Panc1 (cell line): ENCODE data around the gene THSD7B. TPM values are rescaled to one million over a fixed set of nuclear protein-coding genes. Genes with fewer than 3 reads are reported as not detected.

Experiments
- ATAC-seq: fragments of 200-7000 bp; cut with Tn5 transposase; 2 replicates; pipeline ENCODE4 v1.9.1; 2020; ENCODE audit warnings: mild to moderate bottlenecking, moderate library complexity
- BruUV-seq: library from RNA; stranded (reverse); fragments of 400-500 nt; replicated peaks from 2 replicates; lab custom pipeline; 2021; lab: Mats Ljungman, UMichigan
- CTCF ChIA-PET: fragments of 300-600 bp; sonication (Branson Sonifier 250); formaldehyde crosslinking; loops from one replicate; lab custom pipeline; 2022; ENCODE audit warnings: antibody characterized with exemption; lab: Charles Lee
- POLR2A ChIA-PET: fragments of 300-600 bp; sonication (Branson Sonifier 250); formaldehyde crosslinking; loops from one replicate; lab custom pipeline; 2022; ENCODE audit warnings: antibody characterized with exemption; lab: Charles Lee
- DNase-seq: peaks from one replicate; pipeline ENCODE4 v3.0.0-alpha.2; 2010; ENCODE audit warnings: low read depth, low spot score
- H3K27ac ChIP-seq: 2 replicates; pipeline ENCODE4 v1.5.1; 2011; ENCODE audit warnings: mild to moderate bottlenecking, low read length, inconsistent platforms
- H3K27me3 ChIP-seq: fragments of 200-500 bp; sonication (Bioruptor generic); 2 replicates; pipeline ENCODE4 v1.6.0; 2014; ENCODE audit warnings: low read length, inconsistent platforms; ENCODE audit not compliant: control insufficient read depth, insufficient read depth
- H3K36me3 ChIP-seq: fragments of 200-500 bp; sonication (Bioruptor generic); 2 replicates; pipeline ENCODE4 v1.5.1; 2014; ENCODE audit warnings: inconsistent platforms, mild to moderate bottlenecking, low read length, moderate library complexity; ENCODE audit not compliant: control insufficient read depth, insufficient read depth
- H3K4me1 ChIP-seq: 2 replicates; pipeline ENCODE4 v1.5.1; 2011; ENCODE audit warnings: inconsistent platforms, mild to moderate bottlenecking, low read length, moderate library complexity; ENCODE audit not compliant: control insufficient read depth, insufficient read depth
- H3K4me3 ChIP-seq, 2 experiments: 2 replicates each; pipeline ENCODE4 v1.5.1; 2011 to 2012; ENCODE audit warnings: low read depth in 2 of 2, low read length in 2 of 2, mild to moderate bottlenecking in 2 of 2, inconsistent platforms in 1 of 2, moderate library complexity in 1 of 2
- H3K9me3 ChIP-seq: fragments of 200-500 bp; sonication (Bioruptor generic); 2 replicates; pipeline ENCODE4 v1.5.1; 2014; ENCODE audit warnings: low read depth, mild to moderate bottlenecking, inconsistent platforms, low read length, moderate library complexity; ENCODE audit not compliant: control insufficient read depth, insufficient read depth
- CTCF ChIP-seq: fragments of 450-650 bp; IDR thresholded peaks from 2 replicates; pipeline ENCODE4 v1.5.1; 2017; ENCODE audit warnings: mild to moderate bottlenecking
- POLR2AphosphoS5 ChIP-seq: IDR thresholded peaks from 2 replicates; pipeline ENCODE4 v1.6.1; 2012; ENCODE audit warnings: mild to moderate bottlenecking, low read depth, low read length, moderate library complexity
- REST ChIP-seq, 2 experiments: IDR thresholded peaks; 2 replicates each; pipeline ENCODE4 v1.6.1; 2011 to 2012; ENCODE audit warnings: low read depth in 2 of 2, control low read depth in 1 of 2, low read length in 1 of 2, mild to moderate bottlenecking in 1 of 2, moderate library complexity in 1 of 2; ENCODE audit not compliant: insufficient read depth in 1 of 2
- SIN3A ChIP-seq: IDR thresholded peaks from 2 replicates; pipeline ENCODE4 v1.6.1; 2012; ENCODE audit warnings: low read depth, mild to moderate bottlenecking, low read length, moderate library complexity, borderline replicate concordance; ENCODE audit not compliant: insufficient read depth
- TCF7L2 ChIP-seq: IDR thresholded peaks from 2 replicates; pipeline ENCODE4 v1.6.1; 2011; ENCODE audit warnings: mild to moderate bottlenecking, low read depth, low read length, inconsistent platforms
- in situ Hi-C: cut with HindIII; loops from 2 replicates; pipeline ENCODE4 v1.10.0; 2016; ENCODE audit warnings: low sequenced_read_pairs, low pct_unique_long_range_greater_than_20kb
- intact Hi-C: fragments of 100-400 bp; cut with micrococcal nuclease; formaldehyde crosslinking; loops from one replicate; pipeline ENCODE4 v1.10.0; 2022; ENCODE audit not compliant: unreplicated experiment
- total RNA-seq: library from RNA; stranded (reverse); gene quantifications from one replicate; pipeline ENCODE4 v1.2.1, GENCODE V29; 2021; ENCODE audit not compliant: unreplicated experiment

Gene THSD7B
- total RNA-seq, 1 experiment from 2014 or later, result not detected

- intact Hi-C loops (no loop called here), in situ Hi-C loops (no loop called here)
- Histone ChIP-seq H3K36me3 (no peaks in the 10 kb centered on the region), H3K4me3 (no peak overlapping the region), H3K9me3 (no peaks in the 10 kb centered on the region), H3K4me1 (no peaks in the 10 kb centered on the region), H3K27me3 (no peaks in the 10 kb centered on the region), H3K27ac (no peak overlapping the region)
- POLR2A ChIA-PET, result no interaction called here
- ATAC-seq (no peak), DNase-seq (no peak)
- BruUV-seq, result no TSS peak
- TF ChIP-seq SIN3A (no peak), CTCF (no peak), REST (IDR thresholded peaks at IDR 0.05; ENCODE audit: insufficient read depth in 1 of 2, low read depth in 2 of 2, low read length in 1 of 2) (no peak), POLR2AphosphoS5 (no peak), TCF7L2 (no peak)
- CTCF ChIA-PET, result no interaction called here
These were observed 464.5 kb downstream of the THSD7B start for GRCh38 chr2:137229834-137230233.

GRCh38 chr2:137231628-137232027, 466.3 kb downstream of the THSD7B start:
- BruUV-seq, result no TSS peak

More at GRCh38 chr2:137231628-137232027, 466.3 kb downstream of the THSD7B start:
- ChIA-PET CTCF (no interaction called here), POLR2A (no interaction called here)
- DNase-seq (no peak), ATAC-seq (no peak)
- intact Hi-C loops, result no loop called here
- Histone ChIP-seq H3K27me3 (no peaks in the 10 kb centered on the region), H3K36me3 (no peaks in the 10 kb centered on the region), H3K9me3 (no peaks in the 10 kb centered on the region), H3K4me1 (no peaks in the 10 kb centered on the region), H3K27ac (no peak overlapping the region), H3K4me3 (no peak overlapping the region)
- TF ChIP-seq TCF7L2, result no peak
- no peak for TF ChIP-seq POLR2AphosphoS5
- no peak for TF ChIP-seq REST (IDR thresholded peaks at IDR 0.05; ENCODE audit: insufficient read depth in 1 of 2, low read depth in 2 of 2, low read length in 1 of 2)
- TF ChIP-seq SIN3A, result no peak
- no peak for TF ChIP-seq CTCF
- in situ Hi-C loops, result no loop called here
